ENCODE results near the gene IFNL4. TPM values are rescaled to one million over a fixed set of nuclear protein-coding genes. Genes with fewer than 3 reads are reported as not detected.

The IFNL4 gene
- total and polyA plus RNA-seq, 2 of the 4 experiments (the other 2 are of a cell fraction), result not detected

- H3K9ac ChIP-seq (ENCODE audit: low read depth, low read length), result no peak overlapping the region
- H3K18ac ChIP-seq (ENCODE audit: low read depth, low read length), result no peak overlapping the region
- H3K4me2 ChIP-seq (ENCODE audit: low read depth, low read length), result no peak overlapping the region
- H4K91ac ChIP-seq (ENCODE audit: insufficient read depth, low read depth, low read length), result no peak overlapping the region
- no peaks in the 10 kb centered on the region for H3K9me3 ChIP-seq (ENCODE audit: control insufficient read depth, insufficient read depth, low read length)
- H3K4me1 ChIP-seq (ENCODE audit: control insufficient read depth, insufficient read depth, low read length), result no peaks in the 10 kb centered on the region
- H3K9me1 ChIP-seq (ENCODE audit: insufficient read depth, low read length), result peaks cover 3% of the 10 kb centered on the region; the same call in 1 of the 2 replicates
- H3K4me3 ChIP-seq (ENCODE audit: insufficient read depth, low read depth, low read length), result no peak overlapping the region
- intact Hi-C loops (cut with micrococcal nuclease) (no loop called here), dilution Hi-C loops (cut with HindIII; ENCODE audit: low sequenced_read_pairs, unreplicated experiment) (no loop called here), in situ Hi-C loops (cut with MboI; ENCODE audit: low sequenced_read_pairs) (no loop called here)
- H3K56ac ChIP-seq (ENCODE audit: extremely low read depth, insufficient read depth, low read length), result no peak overlapping the region
- H2BK15ac ChIP-seq (ENCODE audit: low read depth, low read length), result no peak overlapping the region
- H2AFZ ChIP-seq (replicated peaks; ENCODE audit: low read length, poor library complexity), result no peak overlapping the region
- H3K27me3 ChIP-seq (ENCODE audit: control insufficient read depth, insufficient read depth, low read length), result peaks cover 10% of the 10 kb centered on the region
- no peak overlapping the region for H3K23ac ChIP-seq (ENCODE audit: low read depth, low read length)
- no peak overlapping the region for H3K14ac ChIP-seq (replicated peaks; ENCODE audit: low read depth, low read length)
- H2BK5ac ChIP-seq (ENCODE audit: low read depth, low read length, poor library complexity, severe bottlenecking), result no peak overlapping the region
- H2BK120ac ChIP-seq (ENCODE audit: low read depth, low read length), result no peak overlapping the region
- BruUV-seq (replicated peaks), result no TSS peak
- H4K8ac ChIP-seq (ENCODE audit: low read depth in 2 of 2, low read length in 2 of 2), result no peak overlapping the region
- H4K5ac ChIP-seq (ENCODE audit: low read depth, low read length), result no peak overlapping the region
- no peaks in the 10 kb centered on the region for H3K79me1 ChIP-seq (ENCODE audit: low read depth in 1 of 2, low read length in 2 of 2)
- no peaks in the 10 kb centered on the region for H3K36me3 ChIP-seq (ENCODE audit: control insufficient read depth, insufficient read depth, low read length)
- no peak for ATAC-seq (ENCODE audit: low read depth)
- 90% methylated on average over 2 of the region's 9 CpGs; no CpG with 5 or more reads in 1 of the 2 experiments for WGBS, 2 experiments (ENCODE audit: extremely low coverage in 2 of 2, insufficient read length in 1 of 2)
- ChIA-PET POLR2A (ENCODE audit: unreplicated experiment) (no interaction called here), CTCF (no interaction called here)
- H3K4ac ChIP-seq (ENCODE audit: low read depth, low read length), result no peak overlapping the region
- no peak overlapping the region for H2AK9ac ChIP-seq (replicated peaks; ENCODE audit: low read depth, low read length, poor library complexity)
- no peak overlapping the region for H3K27ac ChIP-seq (ENCODE audit: insufficient read depth, low read length)
- no peak overlapping the region for H2AK5ac ChIP-seq (ENCODE audit: low read depth, low read length)
- H4K20me1 ChIP-seq (ENCODE audit: insufficient read depth, low read length), result no peaks in the 10 kb centered on the region
- peak; percentile 40 for DNase-seq
- H2BK20ac ChIP-seq (ENCODE audit: low read depth, low read length), result no peak overlapping the region
- TF ChIP-seq MAZ (IDR thresholded peaks at IDR 0.05; ENCODE audit: borderline replicate concordance, low read depth, low read length) (no peak), MXI1 (IDR thresholded peaks at IDR 0.05; ENCODE audit: borderline replicate concordance, low read depth, low read length) (no peak), CHD1 (IDR thresholded peaks at IDR 0.05; ENCODE audit: low read depth, low read length) (no peak), RAD21 (IDR thresholded peaks at IDR 0.05; ENCODE audit: low read length) (no peak), SMC3 (IDR thresholded peaks at IDR 0.05; ENCODE audit: low read depth, low read length) (no peak), NFE2L2 (IDR thresholded peaks at IDR 0.05; ENCODE audit: low read depth, low read length) (no peak), BHLHE40 (IDR thresholded peaks at IDR 0.05; ENCODE audit: low read depth, low read length) (no peak), RFX5 (IDR thresholded peaks at IDR 0.05; ENCODE audit: low read depth, low read length) (no peak), CEBPB (IDR thresholded peaks at IDR 0.05; ENCODE audit: low read depth, low read length) (no peak), RCOR1 (IDR thresholded peaks at IDR 0.05; ENCODE audit: insufficient replicate concordance, low read length) (no peak), ELK1 (IDR thresholded peaks at IDR 0.05; ENCODE audit: borderline replicate concordance, low read depth, low read length) (no peak), CTCF (conservative IDR thresholded peaks at IDR 0.05; ENCODE audit: low read depth, low read length) (no peak), POLR2A (IDR thresholded peaks at IDR 0.05; ENCODE audit: low read depth, low read length) (no peak), USF2 (IDR thresholded peaks at IDR 0.05; ENCODE audit: low read depth, low read length) (no peak), FOS (IDR thresholded peaks at IDR 0.05; ENCODE audit: low read depth, low read length) (no peak)
Measured at GRCh38 chr19:39270036-39270871, 21.6 kb upstream of the IFNL4 start.

All from IMR-90 (cell line).